Mucosa of stomach (tissue), 1 donor: ENCODE measurements around the gene MATN3.

Experiments
- H3K27me3 ChIP-seq: one replicate; pipeline ENCODE4 v1.7.0; 2013; ENCODE audit warnings: mild to moderate bottlenecking, low read length; ENCODE audit not compliant: control insufficient read depth, insufficient read depth
- H3K36me3 ChIP-seq: one replicate; pipeline ENCODE4 v1.7.0; 2013; ENCODE audit warnings: low read length; ENCODE audit not compliant: control insufficient read depth, insufficient read depth
- H3K4me1 ChIP-seq: one replicate; pipeline ENCODE4 v1.7.0; 2013; ENCODE audit warnings: mild to moderate bottlenecking, low read length; ENCODE audit not compliant: control insufficient read depth, insufficient read depth
- H3K4me3 ChIP-seq: one replicate; pipeline ENCODE4 v1.7.0; 2013; ENCODE audit warnings: low read length
- H3K9ac ChIP-seq: one replicate; pipeline ENCODE4 v1.7.0; 2013; ENCODE audit warnings: mild to moderate bottlenecking, low read length, moderate library complexity
- H3K9me3 ChIP-seq: one replicate; pipeline ENCODE4 v1.7.0; 2013; ENCODE audit warnings: mild to moderate bottlenecking, low read length, moderate library complexity; ENCODE audit not compliant: control insufficient read depth
- donor health status: Pancreatic carcinoma.

MATN3 gene

GRCh38 chr2:19988600-19988999, 23.9 kb downstream of the MATN3 start:
- no peak overlapping the region for H3K9ac ChIP-seq
- H3K4me3 ChIP-seq, result no peak overlapping the region
- peaks cover 6% of the 10 kb centered on the region for H3K4me1 ChIP-seq
- no peaks in the 10 kb centered on the region for H3K27me3 ChIP-seq
- H3K9me3 ChIP-seq, result no peaks in the 10 kb centered on the region
- H3K36me3 ChIP-seq, result no peaks in the 10 kb centered on the region

- no peak overlapping the region for H3K4me3 ChIP-seq
- no peaks in the 10 kb centered on the region for H3K9me3 ChIP-seq
Measured at GRCh38 chr2:19987936-19988335, 24.5 kb downstream of the MATN3 start.

GRCh38 chr2:19982268-19982667, 30.2 kb downstream of the MATN3 start:
- Histone ChIP-seq H3K9ac (no peak overlapping the region), H3K4me3 (no peak overlapping the region), H3K36me3 (no peaks in the 10 kb centered on the region), H3K4me1 (no peaks in the 10 kb centered on the region), H3K9me3 (no peaks in the 10 kb centered on the region), H3K27me3 (no peaks in the 10 kb centered on the region)

More at GRCh38 chr2:19987936-19988335, 24.5 kb downstream of the MATN3 start:
- H3K36me3 ChIP-seq, result no peaks in the 10 kb centered on the region
- no peak overlapping the region for H3K9ac ChIP-seq
- H3K4me1 ChIP-seq, result peaks cover 6% of the 10 kb centered on the region
- no peaks in the 10 kb centered on the region for H3K27me3 ChIP-seq

- H3K9me3 ChIP-seq, result no peaks in the 10 kb centered on the region
- no peaks in the 10 kb centered on the region for H3K4me1 ChIP-seq
- H3K4me3 ChIP-seq, result no peak overlapping the region
- no peaks in the 10 kb centered on the region for H3K27me3 ChIP-seq
- H3K9ac ChIP-seq, result no peak overlapping the region
- no peaks in the 10 kb centered on the region for H3K36me3 ChIP-seq
Measured at GRCh38 chr2:19979932-19980331, 32.5 kb downstream of the MATN3 start.

GRCh38 chr2:19973466-19973865, 39.0 kb downstream of the MATN3 start:
- Histone ChIP-seq H3K4me1 (no peaks in the 10 kb centered on the region), H3K36me3 (no peaks in the 10 kb centered on the region), H3K9ac (no peak overlapping the region), H3K9me3 (no peaks in the 10 kb centered on the region), H3K4me3 (no peak overlapping the region), H3K27me3 (no peaks in the 10 kb centered on the region)

GRCh38 chr2:19971691-19972090, 40.8 kb downstream of the MATN3 start:
- Histone ChIP-seq H3K4me3 (no peak overlapping the region), H3K9ac (no peak overlapping the region), H3K27me3 (no peaks in the 10 kb centered on the region), H3K9me3 (no peaks in the 10 kb centered on the region), H3K36me3 (no peaks in the 10 kb centered on the region), H3K4me1 (no peaks in the 10 kb centered on the region)

GRCh38 chr2:19963386-19963785, 49.1 kb downstream of the MATN3 start:
- H3K4me1 ChIP-seq, result no peaks in the 10 kb centered on the region
- H3K4me3 ChIP-seq, result no peak overlapping the region
- H3K27me3 ChIP-seq, result no peaks in the 10 kb centered on the region
- no peaks in the 10 kb centered on the region for H3K36me3 ChIP-seq
- H3K9me3 ChIP-seq, result no peaks in the 10 kb centered on the region
- H3K9ac ChIP-seq, result no peak overlapping the region

GRCh38 chr2:19955544-19956422, 56.7 kb downstream of the MATN3 start:
- Histone ChIP-seq H3K9ac (no peak overlapping the region), H3K4me1 (no peaks in the 10 kb centered on the region), H3K27me3 (no peaks in the 10 kb centered on the region), H3K36me3 (no peaks in the 10 kb centered on the region), H3K4me3 (no peak overlapping the region), H3K9me3 (no peaks in the 10 kb centered on the region)

- Histone ChIP-seq H3K9ac (no peak overlapping the region), H3K9me3 (no peaks in the 10 kb centered on the region)
Measured at GRCh38 chr2:19949071-19949470, 63.4 kb downstream of the MATN3 start.

GRCh38 chr2:19947184-19947940, 65.1 kb downstream of the MATN3 start:
- Histone ChIP-seq H3K4me1 (no peaks in the 10 kb centered on the region), H3K9me3 (no peaks in the 10 kb centered on the region), H3K9ac (no peak overlapping the region), H3K36me3 (no peaks in the 10 kb centered on the region), H3K4me3 (no peak overlapping the region), H3K27me3 (no peaks in the 10 kb centered on the region)

More at GRCh38 chr2:19949071-19949470, 63.4 kb downstream of the MATN3 start:
- no peak overlapping the region for H3K4me3 ChIP-seq
- H3K36me3 ChIP-seq, result no peaks in the 10 kb centered on the region
- H3K27me3 ChIP-seq, result no peaks in the 10 kb centered on the region
- H3K4me1 ChIP-seq, result no peaks in the 10 kb centered on the region

- H3K27me3 ChIP-seq, result no peaks in the 10 kb centered on the region
- H3K4me3 ChIP-seq, result no peak overlapping the region
- H3K9me3 ChIP-seq, result no peaks in the 10 kb centered on the region
- H3K4me1 ChIP-seq, result no peaks in the 10 kb centered on the region
- no peak overlapping the region for H3K9ac ChIP-seq
- no peaks in the 10 kb centered on the region for H3K36me3 ChIP-seq
Measured at GRCh38 chr2:19944205-19944845, 68.1 kb downstream of the MATN3 start.

- Histone ChIP-seq H3K9ac (no peak overlapping the region), H3K36me3 (no peaks in the 10 kb centered on the region), H3K9me3 (no peaks in the 10 kb centered on the region), H3K4me3 (no peak overlapping the region), H3K27me3 (no peaks in the 10 kb centered on the region), H3K4me1 (no peaks in the 10 kb centered on the region)
Measured at GRCh38 chr2:19943189-19943588, 69.3 kb downstream of the MATN3 start.
